ENCODE results near the gene NXNL1.
A peak's percentile ranks its signal among the peaks of the same experiment; 100 is the strongest.
"Not testable (repeated sequence)": the region's sequence is repeated elsewhere in the genome, so short reads cannot be mapped to it uniquely, and the experiment has no call there.

Gene NXNL1

GRCh38 chr19:17460372-17461230 lies at the start of gene NXNL1:
TSS of gene NXNL1 (minus strand) at chr19:17460926. CDS start at chr19:17460869, 57 bp downstream.
- DNase-seq: no peak

GRCh38 chr19:17508558-17508933 lies 47.8 kb upstream of the NXNL1 start:
- DNase-seq: not testable (repeated sequence)

GRCh38 chr19:17506745-17507144 lies 46.0 kb upstream of the NXNL1 start:
- DNase-seq: no peak

- DNase-seq: no peak
Measured at GRCh38 chr19:17505223-17505622, 44.5 kb upstream of the NXNL1 start.

GRCh38 chr19:17504456-17504855 lies 43.7 kb upstream of the NXNL1 start:
- no peak for DNase-seq

- DNase-seq: no peak
Measured at GRCh38 chr19:17504030-17504429, 43.3 kb upstream of the NXNL1 start.

GRCh38 chr19:17503240-17503639 lies 42.5 kb upstream of the NXNL1 start:
- no peak for DNase-seq

- no peak for DNase-seq
Measured at GRCh38 chr19:17500447-17501198, 39.9 kb upstream of the NXNL1 start.

- no peak for DNase-seq
Measured at GRCh38 chr19:17499648-17500446, 39.1 kb upstream of the NXNL1 start.

- DNase-seq: not testable (repeated sequence)
Measured at GRCh38 chr19:17499025-17499424, 38.3 kb upstream of the NXNL1 start.

GRCh38 chr19:17497149-17497798 lies 36.5 kb upstream of the NXNL1 start:
- DNase-seq: no peak

- peak; percentile 79 for DNase-seq
Measured at GRCh38 chr19:17496337-17496997, 35.7 kb upstream of the NXNL1 start.

- no peak for DNase-seq
Measured at GRCh38 chr19:17495639-17496296, 35.0 kb upstream of the NXNL1 start.

- DNase-seq: no peak
Measured at GRCh38 chr19:17491287-17491686, 30.6 kb upstream of the NXNL1 start.

- DNase-seq: peak; percentile 36
Measured at GRCh38 chr19:17490411-17490810, 29.7 kb upstream of the NXNL1 start.

- DNase-seq: no peak
Measured at GRCh38 chr19:17489392-17490030, 28.8 kb upstream of the NXNL1 start.

- peak; percentile 84 for DNase-seq
Measured at GRCh38 chr19:17488593-17489391, 28.1 kb upstream of the NXNL1 start.

- DNase-seq: no peak
Measured at GRCh38 chr19:17487284-17488121, 26.8 kb upstream of the NXNL1 start.

- no peak for DNase-seq
Measured at GRCh38 chr19:17486545-17487240, 26.0 kb upstream of the NXNL1 start.
